GM12878 (cell line): ENCODE results near the gene TMEM72. TPM values are rescaled to one million over a fixed set of nuclear protein-coding genes. Genes with fewer than 3 reads are reported as not detected.

Experiments used
- ATAC-seq: fragments of 200-7000 bp; cut with Tn5 transposase; 3 replicates; pipeline ENCODE4 v1.9.1; 2020; ENCODE audit warnings: mild to moderate bottlenecking, moderate library complexity
- BruUV-seq: library from RNA; stranded (reverse); fragments of 400-500 nt; replicated peaks from 2 replicates; lab custom pipeline; 2021; lab: Mats Ljungman, UMichigan
- CTCF ChIA-PET: fragments of 300-600 bp; sonication (Branson Sonifier 250); formaldehyde crosslinking; extraction: SDS; loops from one replicate; lab custom pipeline; 2021; ENCODE audit warnings: inconsistent platforms; lab: Yijun Ruan, JAX
- POLR2A ChIA-PET: fragments of 350-600 bp; formaldehyde crosslinking; extraction: SDS; loops from one replicate; lab custom pipeline; 2021; ENCODE audit warnings: inconsistent platforms; lab: Charles Lee
- RAD21 ChIA-PET: fragments of 300-600 bp; sonication (Branson Sonifier 250); formaldehyde crosslinking; loops from one replicate; lab custom pipeline; 2023; ENCODE audit warnings: antibody characterized with exemption; ENCODE audit not compliant: unreplicated experiment; lab: Charles Lee
- SMC1A ChIA-PET: fragments of 300-600 bp; sonication (Branson Sonifier 250); formaldehyde crosslinking; loops from one replicate; lab custom pipeline; 2023; ENCODE audit not compliant: unreplicated experiment, uncharacterized antibody; lab: Charles Lee
- DNase-seq: peaks from one replicate; pipeline ENCODE4 v3.0.0-alpha.2; 2011; ENCODE audit warnings: low read depth, low spot score
- FAIRE-seq: peaks from 3 replicates; lab custom pipeline; 2011; peaks lifted over from hg19 to GRCh38; lab: Jason Lieb, UNC
- H2AFZ ChIP-seq: 2 replicates; pipeline ENCODE4 v1.6.0; 2011; ENCODE audit warnings: low read depth, low read length, control low read depth; ENCODE audit not compliant: control insufficient read depth
- H3K27ac ChIP-seq: 2 replicates; pipeline ENCODE4 v1.5.1; 2011; ENCODE audit warnings: control low read depth; ENCODE audit not compliant: control insufficient read depth, insufficient read depth
- H3K27me3 ChIP-seq, 2 experiments: replicated peaks in 1 of 2; 2 replicates each; pipeline versions ENCODE4 v1.6.0 to v1.6.1; 2011; ENCODE audit warnings: low read length in 1 of 2; ENCODE audit not compliant: control insufficient read depth in 2 of 2, insufficient read depth in 2 of 2
- H3K36me3 ChIP-seq, 2 experiments: 2 replicates each; pipeline ENCODE4 v1.5.1; 2011; ENCODE audit warnings: low read length in 1 of 2; ENCODE audit not compliant: control insufficient read depth in 2 of 2, insufficient read depth in 2 of 2
- H3K4me1 ChIP-seq: 2 replicates; pipeline ENCODE4 v1.6.1; 2011; ENCODE audit warnings: mild to moderate bottlenecking, low read length, moderate library complexity, mixed read lengths; ENCODE audit not compliant: control insufficient read depth, insufficient read depth
- H3K4me2 ChIP-seq: 2 replicates; pipeline ENCODE4 v1.6.0; 2011; ENCODE audit warnings: control low read depth; ENCODE audit not compliant: control insufficient read depth, insufficient read depth
- H3K4me3 ChIP-seq: fragments of 200-600 bp; sonication (generic); 2 replicates; pipeline ENCODE4 v1.5.1; 2016
- H3K79me2 ChIP-seq: 2 replicates; pipeline ENCODE4 v1.6.0; 2011; ENCODE audit warnings: low read length; ENCODE audit not compliant: control insufficient read depth, insufficient read depth
- H3K9ac ChIP-seq: 2 replicates; pipeline ENCODE4 v1.8.0; 2011; ENCODE audit warnings: low read length, control low read depth, mixed read lengths; ENCODE audit not compliant: control insufficient read depth, insufficient read depth
- H3K9me3 ChIP-seq: replicated peaks from 3 replicates; pipeline ENCODE4 v1.5.1; 2011; ENCODE audit warnings: mild to moderate bottlenecking, low read length; ENCODE audit not compliant: control insufficient read depth, insufficient read depth
- H4K20me1 ChIP-seq: 2 replicates; pipeline ENCODE4 v1.6.0; 2011; ENCODE audit not compliant: control insufficient read depth, insufficient read depth
- WGBS: methylation state at CpG from one replicate; pipeline ENCODE4 v1.1.6; 2016; ENCODE audit warnings: low lambda C conversion rate; ENCODE audit not compliant: insufficient replicate concordance, insufficient coverage; ENCODE audit errors: missing lambda C conversion rate; 5-methylcytosine and 5-hydroxymethylcytosine counted together
- in situ Hi-C: fragments of 300-500 bp; cut with MboI; formaldehyde crosslinking; loops from 9 replicates; pipeline ENCODE4 v1.14.3; 2018; ENCODE audit warnings: mixed read lengths
- intact Hi-C: fragments of 100-400 bp; cut with micrococcal nuclease; formaldehyde crosslinking; loops from one replicate; pipeline ENCODE4 v1.14.2; 2022; ENCODE audit not compliant: unreplicated experiment
- polyA plus RNA-seq, 11 experiments: library from polyadenylated mRNA; depleted of rRNA in 4 of 11; unstranded in 6 of 11; stranded (reverse) in 5 of 11; fragments of >200 nt; fragmentation: Nextera tagmentation in 4 of 11; fragmentation: Illumina TruSeq in 1 of 11; extraction: Ambion mirVana in 4 of 11; extraction: Trizol in 1 of 11; gene quantifications; 1 replicate in 1 of 11; 2 replicates in 10 of 11; pipeline versions ENCODE4 v1.2.1 to v1.2.3, GENCODE V29; 2011 to 2016; ENCODE audit warnings: inconsistent platforms in 2 of 11, missing spikeins in 2 of 11, low read depth in 1 of 11
- total RNA-seq, 4 experiments: library from RNA; depleted of rRNA in 3 of 4; stranded (reverse); fragments of >200 nt in 3 of 4; fragmentation: Illumina TruSeq in 1 of 4; extraction: Trizol in 1 of 4; gene quantifications; 2 replicates each; pipeline versions ENCODE4 v1.2.1 to v1.2.3, GENCODE V29; 2013 to 2021
- TF ChIP-seq, protein P1 (sequence below): fragments of 450-650 bp; IDR thresholded peaks from 2 replicates; pipeline ENCODE4 v1.6.1; 2017; ENCODE audit warnings: mild to moderate bottlenecking
- TF ChIP-seq, protein P2 (sequence below): IDR thresholded peaks from 2 replicates; pipeline ENCODE4 v1.6.1; 2012; ENCODE audit warnings: low read length, inconsistent platforms

The TMEM72 gene
- total and polyA plus RNA-seq, 10 of the 15 experiments (the other 5 are each of a cell fraction or from before 2014, with no cell fraction given), result 0.12 TPM; not detected in 9

DNA sequence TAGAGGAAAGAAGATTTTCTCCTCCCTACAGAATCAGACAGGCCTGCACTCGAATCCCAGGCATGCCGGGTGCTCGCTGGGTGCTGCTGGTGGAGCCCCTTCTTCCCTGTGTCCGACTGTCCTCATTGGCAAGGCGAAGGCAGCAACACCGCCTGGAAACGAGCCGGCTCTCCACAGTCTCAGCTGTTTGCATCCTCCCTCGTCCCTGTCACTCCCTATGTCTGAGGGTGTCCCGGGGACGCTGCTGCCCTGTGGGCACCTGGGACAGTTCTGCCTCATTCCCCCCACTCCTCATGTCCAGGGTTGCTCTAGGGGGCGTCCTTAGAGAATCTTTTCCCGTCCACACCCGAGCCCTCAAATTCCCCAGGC is 31.6 kb upstream of the TMEM72 start:
- RAD21 ChIA-PET, result interaction anchor here (0.5 to 1.0 kb wide), 2 partner anchors 53 to 1475 kb away, joined by 3 to 4 read pairs; no protein-coding TSS in a partner anchor
- Histone ChIP-seq H3K27me3 (peaks cover 0 to 4% of the 10 kb centered on the region in 2 experiments; a peak in 3 of 4 replicates), H3K36me3 (no peaks in the 10 kb centered on the region), H3K9ac (no peak overlapping the region), H3K4me3 (no peak overlapping the region), H4K20me1 (no peaks in the 10 kb centered on the region), H3K4me1 (no peaks in the 10 kb centered on the region), H3K9me3 (no peaks in the 10 kb centered on the region)
- POLR2A ChIA-PET, result no interaction called here
- in situ Hi-C loops, result no loop called here
- FAIRE-seq (no peak), DNase-seq (no peak)
- BruUV-seq, result no TSS peak
- SMC1A ChIA-PET, result interaction anchor here (1.2 kb wide), 1 partner anchor 354 kb away, joined by 3 read pairs; no protein-coding TSS in a partner anchor
- TF ChIP-seq, protein P1, sequence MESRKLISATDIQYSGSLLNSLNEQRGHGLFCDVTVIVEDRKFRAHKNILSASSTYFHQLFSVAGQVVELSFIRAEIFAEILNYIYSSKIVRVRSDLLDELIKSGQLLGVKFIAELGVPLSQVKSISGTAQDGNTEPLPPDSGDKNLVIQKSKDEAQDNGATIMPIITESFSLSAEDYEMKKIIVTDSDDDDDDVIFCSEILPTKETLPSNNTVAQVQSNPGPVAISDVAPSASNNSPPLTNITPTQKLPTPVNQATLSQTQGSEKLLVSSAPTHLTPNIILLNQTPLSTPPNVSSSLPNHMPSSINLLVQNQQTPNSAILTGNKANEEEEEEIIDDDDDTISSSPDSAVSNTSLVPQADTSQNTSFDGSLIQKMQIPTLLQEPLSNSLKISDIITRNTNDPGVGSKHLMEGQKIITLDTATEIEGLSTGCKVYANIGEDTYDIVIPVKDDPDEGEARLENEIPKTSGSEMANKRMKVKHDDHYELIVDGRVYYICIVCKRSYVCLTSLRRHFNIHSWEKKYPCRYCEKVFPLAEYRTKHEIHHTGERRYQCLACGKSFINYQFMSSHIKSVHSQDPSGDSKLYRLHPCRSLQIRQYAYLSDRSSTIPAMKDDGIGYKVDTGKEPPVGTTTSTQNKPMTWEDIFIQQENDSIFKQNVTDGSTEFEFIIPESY, result no peak
- TF ChIP-seq, protein P2, sequence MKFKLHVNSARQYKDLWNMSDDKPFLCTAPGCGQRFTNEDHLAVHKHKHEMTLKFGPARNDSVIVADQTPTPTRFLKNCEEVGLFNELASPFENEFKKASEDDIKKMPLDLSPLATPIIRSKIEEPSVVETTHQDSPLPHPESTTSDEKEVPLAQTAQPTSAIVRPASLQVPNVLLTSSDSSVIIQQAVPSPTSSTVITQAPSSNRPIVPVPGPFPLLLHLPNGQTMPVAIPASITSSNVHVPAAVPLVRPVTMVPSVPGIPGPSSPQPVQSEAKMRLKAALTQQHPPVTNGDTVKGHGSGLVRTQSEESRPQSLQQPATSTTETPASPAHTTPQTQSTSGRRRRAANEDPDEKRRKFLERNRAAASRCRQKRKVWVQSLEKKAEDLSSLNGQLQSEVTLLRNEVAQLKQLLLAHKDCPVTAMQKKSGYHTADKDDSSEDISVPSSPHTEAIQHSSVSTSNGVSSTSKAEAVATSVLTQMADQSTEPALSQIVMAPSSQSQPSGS, result no peak
- TF ChIP-seq, all 136 proteins: peak for 0
- 41% methylated on average over 13 of the region's 14 CpGs for WGBS
- CTCF ChIA-PET, result interaction anchor here (0.7 to 2.4 kb wide), 3 partner anchors 14 to 53 kb away, joined by 3 to 8 read pairs (median 4); no protein-coding TSS in a partner anchor
- no peak overlapping the region for H3K27ac ChIP-seq
- ATAC-seq, result no peak
- no peak overlapping the region for H3K4me2 ChIP-seq
- no peaks in the 10 kb centered on the region for H3K79me2 ChIP-seq
- no peak overlapping the region for H2AFZ ChIP-seq
- intact Hi-C loops, result no loop called here
